Duodenal mucosa (tissue), 2 donors: ENCODE results near the gene LRRC38.

Source experiments
- H3K27ac ChIP-seq: one replicate; pipeline ENCODE4 v1.7.0; 2013; ENCODE audit warnings: low read depth, low read length
- H3K27me3 ChIP-seq, 2 donors: one replicate each; pipeline ENCODE4 v1.7.0; 2013; ENCODE audit warnings: low read length in 2 of 2, control low read depth in 1 of 2; ENCODE audit not compliant: insufficient read depth in 2 of 2, control insufficient read depth in 1 of 2
- H3K36me3 ChIP-seq, 2 donors: one replicate each; pipeline ENCODE4 v1.7.0; 2013; ENCODE audit warnings: low read length in 2 of 2, control low read depth in 1 of 2; ENCODE audit not compliant: insufficient read depth in 2 of 2, control insufficient read depth in 1 of 2
- H3K4me1 ChIP-seq, 2 donors: one replicate each; pipeline ENCODE4 v1.7.0; 2013; ENCODE audit warnings: low read length in 2 of 2, control low read depth in 1 of 2; ENCODE audit not compliant: insufficient read depth in 2 of 2, control insufficient read depth in 1 of 2
- H3K4me3 ChIP-seq, 2 donors: one replicate each; pipeline ENCODE4 v1.7.0; 2013; ENCODE audit warnings: low read length in 2 of 2, low read depth in 1 of 2
- H3K9ac ChIP-seq, 2 donors: one replicate each; pipeline ENCODE4 v1.7.0; 2013; ENCODE audit warnings: low read length in 2 of 2, low read depth in 1 of 2
- H3K9me3 ChIP-seq, 2 donors: one replicate each; pipeline ENCODE4 v1.7.0; 2013; ENCODE audit warnings: low read length in 2 of 2, control low read depth in 1 of 2; ENCODE audit not compliant: control insufficient read depth in 1 of 2

Gene LRRC38

DNA sequence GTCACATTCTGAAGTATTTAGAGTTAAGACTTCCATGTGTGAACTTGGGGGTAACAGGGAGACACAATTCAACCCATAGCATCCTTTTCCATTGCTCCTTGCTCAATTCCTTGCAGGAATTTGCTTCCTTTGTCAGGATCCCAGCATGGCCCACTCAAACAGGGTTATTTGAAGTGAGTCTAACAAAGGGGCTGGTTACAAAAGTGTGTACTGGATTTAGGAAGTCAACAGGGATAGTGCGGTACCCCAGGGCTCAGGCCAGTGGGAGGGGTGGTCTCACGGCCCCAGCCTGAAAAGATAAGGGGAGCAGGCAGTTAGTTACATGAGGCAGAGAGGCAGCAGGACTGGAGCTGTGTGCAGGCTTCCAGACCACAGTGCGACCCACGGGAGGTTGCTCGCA lies 14.4 kb downstream of the LRRC38 start:
- Histone ChIP-seq H3K27me3 (peaks cover 4 to 6% of the 10 kb centered on the region in 2 donors), H3K36me3 (no peaks in the 10 kb centered on the region), H3K27ac (no peak overlapping the region), H3K9ac (no peak overlapping the region), H3K4me3 (no peak overlapping the region), H3K9me3 (no peaks in the 10 kb centered on the region), H3K4me1 (no peaks in the 10 kb centered on the region)

DNA sequence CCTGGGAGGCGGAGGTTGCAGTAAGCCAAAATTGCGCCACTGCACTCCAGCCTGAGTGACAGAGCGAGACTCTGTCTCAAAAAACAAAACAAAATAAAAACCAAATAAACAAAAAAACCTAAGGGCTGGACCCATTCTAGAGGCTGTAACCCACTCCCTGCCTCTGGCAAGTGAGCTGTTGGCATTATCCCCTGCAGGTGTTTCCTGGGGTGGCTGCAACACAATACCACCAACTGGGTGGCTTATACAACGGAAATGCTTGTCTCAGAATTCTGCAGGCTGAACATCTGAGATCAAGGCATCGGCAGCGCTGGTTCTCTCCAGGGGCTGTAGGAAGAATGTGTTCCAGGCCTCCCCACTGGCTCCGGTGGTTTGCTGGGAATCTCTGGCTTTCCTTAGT lies 15.2 kb downstream of the LRRC38 start:
- H3K4me3 ChIP-seq: no peak overlapping the region
- peaks cover 4 to 6% of the 10 kb centered on the region in 2 donors for H3K27me3 ChIP-seq
- H3K27ac ChIP-seq: no peak overlapping the region
- H3K4me1 ChIP-seq: no peaks in the 10 kb centered on the region
- H3K36me3 ChIP-seq: no peaks in the 10 kb centered on the region
- no peak overlapping the region for H3K9ac ChIP-seq
- H3K9me3 ChIP-seq: no peaks in the 10 kb centered on the region

GRCh38 chr1:13495186-13495585 lies 18.6 kb downstream of the LRRC38 start:
- H3K4me3 ChIP-seq: no peak overlapping the region
- no peaks in the 10 kb centered on the region for H3K4me1 ChIP-seq
- no peak overlapping the region for H3K9ac ChIP-seq
- no peaks in the 10 kb centered on the region for H3K9me3 ChIP-seq
- H3K36me3 ChIP-seq: no peaks in the 10 kb centered on the region
- H3K27me3 ChIP-seq: peaks cover 0 to 4% of the 10 kb centered on the region in 2 donors
- no peak overlapping the region for H3K27ac ChIP-seq

DNA sequence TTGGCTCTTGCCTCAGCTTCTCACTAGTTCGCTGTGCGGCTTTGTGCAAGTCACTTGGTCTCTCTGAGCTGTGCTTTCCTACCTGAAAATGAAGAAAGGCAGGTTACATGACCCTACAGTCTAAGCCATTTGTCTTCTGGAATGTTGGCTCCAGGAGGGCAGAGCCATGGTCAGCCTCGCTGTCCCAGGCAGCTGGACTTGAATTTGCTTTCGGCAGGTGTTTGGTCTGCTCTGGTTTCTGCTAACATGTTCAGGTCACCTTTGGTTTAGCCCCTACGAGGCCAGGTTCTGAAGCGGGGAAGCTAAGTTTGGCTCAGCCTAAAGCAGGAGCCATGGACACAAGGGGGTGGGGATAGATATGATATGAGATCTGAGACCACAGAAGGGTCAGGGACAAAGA lies 19.1 kb downstream of the LRRC38 start:
- no peak overlapping the region for H3K4me3 ChIP-seq
- no peaks in the 10 kb centered on the region for H3K9me3 ChIP-seq
- peaks cover 0 to 4% of the 10 kb centered on the region in 2 donors for H3K27me3 ChIP-seq
- no peaks in the 10 kb centered on the region for H3K36me3 ChIP-seq
- no peak overlapping the region for H3K9ac ChIP-seq
- no peaks in the 10 kb centered on the region for H3K4me1 ChIP-seq
- H3K27ac ChIP-seq: no peak overlapping the region

- H3K27ac ChIP-seq: no peak overlapping the region
- H3K4me1 ChIP-seq: no peaks in the 10 kb centered on the region
- no peaks in the 10 kb centered on the region for H3K27me3 ChIP-seq
- H3K9me3 ChIP-seq: no peaks in the 10 kb centered on the region
- H3K36me3 ChIP-seq: no peaks in the 10 kb centered on the region
- H3K9ac ChIP-seq: no peak overlapping the region
- H3K4me3 ChIP-seq: no peak overlapping the region
Observed at GRCh38 chr1:13494025-13494424, 19.8 kb downstream of the LRRC38 start.

DNA sequence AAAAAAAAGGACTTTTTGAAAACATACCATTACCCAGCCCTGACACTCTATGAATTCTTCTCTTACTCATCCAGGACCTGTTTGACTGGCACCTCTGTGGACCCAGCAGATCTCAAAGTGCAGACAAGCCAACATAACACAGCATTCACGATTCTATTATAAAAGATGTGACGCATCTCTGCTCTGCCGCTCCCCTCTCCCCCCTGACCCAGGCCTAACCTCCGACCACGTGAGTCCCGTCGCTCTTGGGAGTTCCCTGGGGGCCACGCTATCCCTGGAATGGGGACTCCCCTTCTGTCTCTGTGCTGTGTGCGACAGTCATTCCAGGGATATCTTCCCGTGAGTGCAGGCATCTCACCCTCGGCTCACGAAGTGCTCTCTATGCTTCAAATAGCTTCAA lies 21.1 kb downstream of the LRRC38 start:
- no peaks in the 10 kb centered on the region for H3K36me3 ChIP-seq
- H3K9me3 ChIP-seq: no peaks in the 10 kb centered on the region
- H3K9ac ChIP-seq: no peak overlapping the region
- H3K4me3 ChIP-seq: no peak overlapping the region
- H3K27ac ChIP-seq: no peak overlapping the region
- H3K4me1 ChIP-seq: no peaks in the 10 kb centered on the region
- no peaks in the 10 kb centered on the region for H3K27me3 ChIP-seq

- H3K4me3 ChIP-seq: no peak overlapping the region
- no peaks in the 10 kb centered on the region for H3K27me3 ChIP-seq
- no peaks in the 10 kb centered on the region for H3K36me3 ChIP-seq
- no peaks in the 10 kb centered on the region for H3K4me1 ChIP-seq
- no peak overlapping the region for H3K9ac ChIP-seq
- H3K9me3 ChIP-seq: no peaks in the 10 kb centered on the region
- H3K27ac ChIP-seq: no peak overlapping the region
Observed at GRCh38 chr1:13487957-13488356, 25.8 kb downstream of the LRRC38 start.

DNA sequence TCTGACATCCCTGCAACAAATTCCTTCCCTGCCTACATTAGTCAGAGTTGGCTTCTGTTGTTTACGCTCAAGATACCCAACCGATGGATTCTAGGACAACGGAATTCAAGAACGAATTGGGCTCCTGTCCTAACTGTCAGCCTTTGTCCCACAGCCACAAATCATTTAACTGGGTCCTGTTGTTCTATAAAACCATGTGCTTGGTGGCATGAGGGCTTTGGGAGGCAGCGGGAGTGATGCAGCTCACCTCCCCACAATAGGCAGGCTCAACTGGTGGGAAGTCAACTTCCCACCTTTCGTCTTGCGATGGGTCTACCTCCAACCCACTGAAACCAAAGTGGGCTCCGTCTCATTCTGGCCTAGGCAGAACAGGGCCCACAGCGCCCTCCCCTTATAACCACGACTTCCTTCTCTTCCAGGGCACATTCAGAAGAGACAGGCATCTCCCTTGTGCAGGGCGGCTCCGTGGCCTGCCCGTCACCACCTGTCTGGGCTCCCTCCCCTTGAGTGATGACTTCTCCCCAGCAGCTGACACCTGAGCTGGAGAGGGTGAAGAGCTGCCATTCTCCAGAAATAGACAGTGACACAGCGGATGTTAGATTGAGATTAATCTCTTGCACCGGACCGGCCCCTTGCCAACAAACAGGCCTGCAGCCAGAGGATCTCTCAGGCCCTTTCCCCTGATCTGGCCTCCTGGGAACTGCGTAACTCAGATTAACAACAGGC lies 26.5 kb downstream of the LRRC38 start:
- Histone ChIP-seq H3K36me3 (no peaks in the 10 kb centered on the region), H3K9ac (no peak overlapping the region), H3K27ac (no peak overlapping the region), H3K9me3 (no peaks in the 10 kb centered on the region), H3K27me3 (no peaks in the 10 kb centered on the region), H3K4me1 (no peaks in the 10 kb centered on the region), H3K4me3 (no peak overlapping the region)

GRCh38 chr1:13483946-13484345 lies 29.9 kb downstream of the LRRC38 start:
- Histone ChIP-seq H3K27me3 (no peaks in the 10 kb centered on the region), H3K36me3 (no peaks in the 10 kb centered on the region), H3K4me3 (no peak overlapping the region), H3K9me3 (no peaks in the 10 kb centered on the region), H3K27ac (no peak overlapping the region), H3K9ac (no peak overlapping the region), H3K4me1 (no peaks in the 10 kb centered on the region)

GRCh38 chr1:13482600-13482999 lies 31.2 kb downstream of the LRRC38 start:
- Histone ChIP-seq H3K27me3 (no peaks in the 10 kb centered on the region), H3K9me3 (peaks cover 0 to 4% of the 10 kb centered on the region in 2 donors), H3K9ac (no peak overlapping the region), H3K27ac (no peak overlapping the region), H3K4me3 (no peak overlapping the region), H3K4me1 (no peaks in the 10 kb centered on the region), H3K36me3 (no peaks in the 10 kb centered on the region)
